ENCODE data around the gene KIRREL3. TPM values are rescaled to one million over a fixed set of nuclear protein-coding genes. Genes with fewer than 3 reads are reported as not detected.

KIRREL3 gene
- total and polyA plus RNA-seq, 2 donors (not counting 3 experiments of a cell fraction or from before 2014, with no cell fraction given) = not detected

DNA sequence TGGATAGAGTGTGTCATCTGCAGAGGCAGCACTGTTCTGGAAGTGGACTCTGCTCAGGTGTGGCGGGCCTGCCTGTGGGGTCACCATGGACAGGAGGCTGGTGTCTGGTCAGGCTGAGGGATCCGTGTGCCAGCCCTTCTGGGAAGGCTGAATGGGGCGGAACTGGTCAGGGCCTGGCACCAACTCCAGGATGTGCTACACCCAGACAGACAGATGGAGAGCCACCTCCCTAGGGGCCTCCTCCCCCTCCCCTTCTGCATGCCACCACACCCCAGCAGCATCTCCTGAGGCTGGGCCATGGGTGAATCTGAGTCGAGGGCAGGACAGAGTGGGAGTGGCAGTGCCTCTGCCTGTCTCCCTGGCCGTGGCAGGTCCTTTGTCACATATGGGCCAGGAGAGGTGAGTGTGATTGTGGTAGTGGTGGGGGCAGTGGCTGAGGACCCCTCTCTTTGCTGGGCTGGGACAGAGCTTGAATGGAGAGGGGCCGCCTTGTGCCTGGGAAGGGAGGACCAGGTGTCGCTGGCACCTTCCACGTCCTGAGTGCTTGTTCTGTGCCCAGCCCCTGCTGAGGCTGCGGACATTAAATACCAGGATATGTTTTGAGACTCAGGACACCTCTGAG lies 616.0 kb downstream of the KIRREL3 start:
- TF ChIP-seq POLR2AphosphoS5 (IDR thresholded peaks at IDR 0.05; ENCODE audit: insufficient read depth, low read depth, low read length) = no peak
- TF ChIP-seq MYC (IDR thresholded peaks at IDR 0.05; ENCODE audit: low read depth, low read length) = no peak
- TF ChIP-seq FOS (IDR thresholded peaks at IDR 0.05; ENCODE audit: borderline replicate concordance, insufficient read depth, low read length) = no peak
- TF ChIP-seq, protein P1, sequence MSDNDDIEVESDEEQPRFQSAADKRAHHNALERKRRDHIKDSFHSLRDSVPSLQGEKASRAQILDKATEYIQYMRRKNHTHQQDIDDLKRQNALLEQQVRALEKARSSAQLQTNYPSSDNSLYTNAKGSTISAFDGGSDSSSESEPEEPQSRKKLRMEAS (IDR thresholded peaks at IDR 0.05; ENCODE audit: insufficient read depth, insufficient read length) = no peak
- no peak for TF ChIP-seq EZH2 (IDR thresholded peaks at IDR 0.05; ENCODE audit: borderline replicate concordance, low read depth, low read length, severe bottlenecking)
- TF ChIP-seq GATA2 (IDR thresholded peaks at IDR 0.05; ENCODE audit: insufficient read depth, insufficient read length, low read depth, low read length) = no peak
- TF ChIP-seq, protein P2, sequence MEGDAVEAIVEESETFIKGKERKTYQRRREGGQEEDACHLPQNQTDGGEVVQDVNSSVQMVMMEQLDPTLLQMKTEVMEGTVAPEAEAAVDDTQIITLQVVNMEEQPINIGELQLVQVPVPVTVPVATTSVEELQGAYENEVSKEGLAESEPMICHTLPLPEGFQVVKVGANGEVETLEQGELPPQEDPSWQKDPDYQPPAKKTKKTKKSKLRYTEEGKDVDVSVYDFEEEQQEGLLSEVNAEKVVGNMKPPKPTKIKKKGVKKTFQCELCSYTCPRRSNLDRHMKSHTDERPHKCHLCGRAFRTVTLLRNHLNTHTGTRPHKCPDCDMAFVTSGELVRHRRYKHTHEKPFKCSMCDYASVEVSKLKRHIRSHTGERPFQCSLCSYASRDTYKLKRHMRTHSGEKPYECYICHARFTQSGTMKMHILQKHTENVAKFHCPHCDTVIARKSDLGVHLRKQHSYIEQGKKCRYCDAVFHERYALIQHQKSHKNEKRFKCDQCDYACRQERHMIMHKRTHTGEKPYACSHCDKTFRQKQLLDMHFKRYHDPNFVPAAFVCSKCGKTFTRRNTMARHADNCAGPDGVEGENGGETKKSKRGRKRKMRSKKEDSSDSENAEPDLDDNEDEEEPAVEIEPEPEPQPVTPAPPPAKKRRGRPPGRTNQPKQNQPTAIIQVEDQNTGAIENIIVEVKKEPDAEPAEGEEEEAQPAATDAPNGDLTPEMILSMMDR (IDR thresholded peaks at IDR 0.05; ENCODE audit: extremely low read depth in 1 of 2, insufficient read depth in 1 of 2, low read depth in 1 of 2, low read length in 2 of 2) = no peak
- TF ChIP-seq POLR2A (IDR thresholded peaks at IDR 0.05; ENCODE audit: low read depth, low read length) = no peak
- TF ChIP-seq JUN (IDR thresholded peaks at IDR 0.05; ENCODE audit: borderline replicate concordance, insufficient read depth, insufficient read length, low read depth) = no peak
- ChIA-PET POLR2A (no interaction called here), CTCF (no interaction called here)
- dilution Hi-C loops (cut with MboI; ENCODE audit: extremely low pct_ligation_motif_present, low sequenced_read_pairs) (no loop called here), intact Hi-C loops (cut with micrococcal nuclease) (no loop called here)
- no peaks in the 10 kb centered on the region for H3K27me3 ChIP-seq (ENCODE audit: control insufficient read depth in 2 of 2, insufficient read depth in 2 of 2, low read length in 2 of 2)
- no peaks in the 10 kb centered on the region for H3K9me3 ChIP-seq (replicated peaks; ENCODE audit: control insufficient read depth, insufficient read depth, low read length)
- no peak overlapping the region for H3K27ac ChIP-seq (ENCODE audit: insufficient read depth, low read depth, low read length)
- no peaks in the 10 kb centered on the region for H3K79me2 ChIP-seq (ENCODE audit: control insufficient read depth, insufficient read depth, low read length)
- H3K4me2 ChIP-seq (ENCODE audit: insufficient read depth, low read length) = no peak overlapping the region
- FAIRE-seq = no peak
- no peak overlapping the region for H3K9ac ChIP-seq (replicated peaks; ENCODE audit: extremely low read depth, insufficient read depth, low read length)
- no peaks in the 10 kb centered on the region for H4K20me1 ChIP-seq (replicated peaks; ENCODE audit: control insufficient read depth, extremely low read depth, insufficient read depth, low read length)
- H3K9me1 ChIP-seq (replicated peaks; ENCODE audit: control insufficient read depth, extremely low read depth, insufficient read depth, low read length) = no peaks in the 10 kb centered on the region
- H3K4me3 ChIP-seq (replicated peaks in 1 of 3; ENCODE audit: insufficient read depth in 1 of 3, low read depth in 1 of 3, low read length in 3 of 3) = no peak overlapping the region
- H3K4me1 ChIP-seq (ENCODE audit: control insufficient read depth, extremely low read depth, insufficient read depth, low read length) = no peaks in the 10 kb centered on the region
- H3K36me3 ChIP-seq (ENCODE audit: control insufficient read depth in 2 of 2, extremely low read depth in 1 of 2, insufficient read depth in 2 of 2, low read length in 2 of 2) = no peaks in the 10 kb centered on the region
- no TSS peak for BruUV-seq (replicated peaks)
- no peak overlapping the region for H2AFZ ChIP-seq (ENCODE audit: low read depth, low read length)
- DNase-seq (ENCODE audit: low read depth, low spot score) = no peak

All from endothelial cell of umbilical vein (primary cell).